ENCODE data around the gene PCCA.

- TF ChIP-seq GATA3 (IDR thresholded peaks at IDR 0.05; ENCODE audit: low read depth, low read length) (no peak), GATA2 (IDR thresholded peaks at IDR 0.05; ENCODE audit: low read depth, low read length) (no peak)
Observed at GRCh38 chr13:100506600-100507422, 417.9 kb downstream of the PCCA start.

Measured in SH-SY5Y (cell line).